BJ (cell line): ENCODE measurements around the gene UACA. TPM values are rescaled to one million over a fixed set of nuclear protein-coding genes. Genes with fewer than 3 reads are reported as not detected.

Experiments used
- CTCF ChIA-PET: fragments of 350-600 bp; formaldehyde crosslinking; extraction: SDS; loops from one replicate; lab custom pipeline; 2021; ENCODE audit warnings: antibody characterized with exemption, inconsistent platforms; lab: Yijun Ruan, JAX
- POLR2A ChIA-PET: fragments of 300-600 bp; sonication (Branson Sonifier 250); formaldehyde crosslinking; extraction: SDS; loops from one replicate; lab custom pipeline; 2021; ENCODE audit warnings: antibody characterized with exemption; lab: Charles Lee
- DNase-seq: peaks from one replicate; pipeline ENCODE4 v3.0.0-alpha.2; 2011; ENCODE audit warnings: low read depth
- H3K27me3 ChIP-seq: 2 replicates; pipeline ENCODE4 v1.6.0; 2011; ENCODE audit warnings: low read length; ENCODE audit not compliant: control insufficient read depth, insufficient read depth
- H3K36me3 ChIP-seq: 2 replicates; pipeline ENCODE4 v1.5.1; 2011; ENCODE audit warnings: low read length; ENCODE audit not compliant: control insufficient read depth, insufficient read depth
- H3K4me3 ChIP-seq: 2 replicates; pipeline ENCODE4 v1.5.1; 2011; ENCODE audit warnings: low read depth, mild to moderate bottlenecking, control low read depth, low read length
- CTCF ChIP-seq: IDR thresholded peaks from 2 replicates; pipeline ENCODE4 v1.5.1; 2011; ENCODE audit warnings: low read depth, mild to moderate bottlenecking, control low read depth, inconsistent platforms, low read length, moderate library complexity; ENCODE audit not compliant: insufficient read depth
- polyA plus RNA-seq: library from polyadenylated mRNA; depleted of rRNA; stranded (reverse); fragments of >200 nt; gene quantifications from 2 replicates; pipeline ENCODE4 v1.2.3, GENCODE V29; 2011

UACA gene
- polyA plus RNA-seq, 1 experiment = 143 TPM

- Histone ChIP-seq H3K36me3 (peaks cover 4% of the 10 kb centered on the region), H3K27me3 (no peaks in the 10 kb centered on the region), H3K4me3 (no peak overlapping the region)
- no peak for DNase-seq
- ChIA-PET CTCF (interaction anchor here (0.7 to 6.7 kb wide), 11 partner anchors 11 to 189 kb away, joined by 3 to 53 read pairs (median 4); no protein-coding TSS in a partner anchor), POLR2A (no interaction called here)
- no peak for TF ChIP-seq CTCF
Observed at GRCh38 chr15:70679919-70680231, 83.5 kb downstream of the UACA start.

- peaks cover 8% of the 10 kb centered on the region for H3K36me3 ChIP-seq
- peak; percentile 19 for DNase-seq
- H3K27me3 ChIP-seq = no peaks in the 10 kb centered on the region
- ChIA-PET POLR2A (interaction anchor here (0.6 kb wide), 1 partner anchor 145 kb away, joined by 6 read pairs; no protein-coding TSS in a partner anchor), CTCF (interaction anchor here (1.9 to 2.2 kb wide), 3 partner anchors 51 to 153 kb away, joined by 8 to 11 read pairs (median 9); no protein-coding TSS in a partner anchor)
- H3K4me3 ChIP-seq = no peak overlapping the region
- TF ChIP-seq CTCF = no peak
Observed at GRCh38 chr15:70672081-70672480, 91.3 kb downstream of the UACA start.

GRCh38 chr15:70670680-70671079 is 92.7 kb downstream of the UACA start:
- H3K27me3 ChIP-seq = no peaks in the 10 kb centered on the region
- ChIA-PET POLR2A (no interaction called here), CTCF (interaction anchor here (3.4 kb wide), 1 partner anchor 141 kb away, joined by 12 read pairs; no protein-coding TSS in a partner anchor)
- DNase-seq = no peak
- H3K36me3 ChIP-seq = peaks cover 9% of the 10 kb centered on the region; the same call in 1 of the 2 replicates
- TF ChIP-seq CTCF = peak; percentile 15; the same call in 1 of the 2 replicates
- no peak overlapping the region for H3K4me3 ChIP-seq

GRCh38 chr15:70669966-70670658 is 93.2 kb downstream of the UACA start:
- Histone ChIP-seq H3K4me3 (no peak overlapping the region), H3K36me3 (peaks cover 9% of the 10 kb centered on the region; the same call in 1 of the 2 replicates), H3K27me3 (no peaks in the 10 kb centered on the region)
- TF ChIP-seq CTCF = no peak
- ChIA-PET CTCF (interaction anchor here (3.4 kb wide), 1 partner anchor 142 kb away, joined by 12 read pairs; no protein-coding TSS in a partner anchor), POLR2A (no interaction called here)
- DNase-seq = no peak

GRCh38 chr15:70669006-70669602 is 94.3 kb downstream of the UACA start:
- CTCF ChIA-PET = interaction anchor here (1.0 to 3.4 kb wide), 3 partner anchors 143 to 206 kb away, joined by 3 to 12 read pairs (median 3); no protein-coding TSS in a partner anchor
- no peak for DNase-seq
- H3K36me3 ChIP-seq = peaks cover 9% of the 10 kb centered on the region; the same call in 1 of the 2 replicates
- POLR2A ChIA-PET = no interaction called here
- TF ChIP-seq CTCF = no peak
- no peak overlapping the region for H3K4me3 ChIP-seq
- no peaks in the 10 kb centered on the region for H3K27me3 ChIP-seq
